Ishikawa (cell line): ENCODE results near the gene STX18.

Experiments used
- CEBPB ChIP-seq: IDR thresholded peaks from 2 replicates; pipeline ENCODE4 v1.6.1; 2012
- CREB1 ChIP-seq: IDR thresholded peaks from 2 replicates; pipeline ENCODE4 v1.6.1; 2012; ENCODE audit warnings: low read depth
- EGR1 ChIP-seq: IDR thresholded peaks from 2 replicates; pipeline ENCODE4 v1.6.1; 2012
- EP300 ChIP-seq: IDR thresholded peaks from 2 replicates; pipeline ENCODE4 v1.6.1; 2012; ENCODE audit warnings: borderline replicate concordance
- FOXM1 ChIP-seq: IDR thresholded peaks from 2 replicates; pipeline ENCODE4 v1.6.1; 2012; ENCODE audit warnings: low read depth, borderline replicate concordance
- MAX ChIP-seq: IDR thresholded peaks from 2 replicates; pipeline ENCODE4 v1.6.1; 2012
- NFIC ChIP-seq: IDR thresholded peaks from 2 replicates; pipeline ENCODE4 v1.6.1; 2012
- RAD21 ChIP-seq: IDR thresholded peaks from 2 replicates; pipeline ENCODE4 v1.6.1; 2012; ENCODE audit warnings: low read depth
- REST ChIP-seq: IDR thresholded peaks from 2 replicates; pipeline ENCODE4 v1.6.1; 2012; ENCODE audit warnings: low read depth, mild to moderate bottlenecking
- TAF1 ChIP-seq: IDR thresholded peaks from 2 replicates; pipeline ENCODE4 v1.6.1; 2012; ENCODE audit warnings: low read depth, mild to moderate bottlenecking
- TCF12 ChIP-seq: IDR thresholded peaks from 2 replicates; pipeline ENCODE4 v1.6.1; 2012; ENCODE audit warnings: low read depth
- TEAD4 ChIP-seq: IDR thresholded peaks from 2 replicates; pipeline ENCODE4 v1.6.1; 2012
- USF1 ChIP-seq: IDR thresholded peaks from 2 replicates; pipeline ENCODE4 v1.6.1; 2012
- YY1 ChIP-seq: IDR thresholded peaks from 2 replicates; pipeline ENCODE4 v1.6.1; 2012; ENCODE audit warnings: low read depth
- ZBTB7A ChIP-seq: IDR thresholded peaks from 2 replicates; pipeline ENCODE4 v1.6.1; 2012; ENCODE audit warnings: low read depth

STX18 gene

GRCh38 chr4:4462970-4463369 is 78.9 kb downstream of the STX18 start:
- no peak for TF ChIP-seq TCF12
- TF ChIP-seq TEAD4: no peak
- no peak for TF ChIP-seq REST

- no peak for TF ChIP-seq TEAD4
- TF ChIP-seq MAX: no peak
- TF ChIP-seq ZBTB7A: no peak
- TF ChIP-seq FOXM1: no peak
- no peak for TF ChIP-seq EGR1
- TF ChIP-seq YY1: no peak
- TF ChIP-seq CEBPB: no peak
- no peak for TF ChIP-seq RAD21
- TF ChIP-seq REST: no peak
- TF ChIP-seq TAF1: no peak
These were observed 80.0 kb downstream of the STX18 start for GRCh38 chr4:4461850-4462249.

- TF ChIP-seq TAF1 (no peak), EP300 (no peak), CREB1 (no peak), TEAD4 (no peak), FOXM1 (no peak), RAD21 (no peak), MAX (no peak), USF1 (no peak), NFIC (no peak), REST (no peak), CEBPB (no peak), TCF12 (no peak), YY1 (no peak), EGR1 (no peak), ZBTB7A (no peak)
These were observed 80.7 kb downstream of the STX18 start for GRCh38 chr4:4461178-4461577.

GRCh38 chr4:4460759-4461158 is 81.1 kb downstream of the STX18 start:
- TF ChIP-seq ZBTB7A (no peak), EP300 (no peak), NFIC (no peak), USF1 (no peak)

- TF ChIP-seq CEBPB (no peak), FOXM1 (no peak), EP300 (no peak), TEAD4 (no peak), YY1 (no peak), USF1 (no peak), NFIC (no peak), TCF12 (no peak), MAX (no peak), TAF1 (no peak)
These were observed 82.7 kb downstream of the STX18 start for GRCh38 chr4:4459181-4459580.
